ENCODE measurements around the gene IMPG1.

DNA sequence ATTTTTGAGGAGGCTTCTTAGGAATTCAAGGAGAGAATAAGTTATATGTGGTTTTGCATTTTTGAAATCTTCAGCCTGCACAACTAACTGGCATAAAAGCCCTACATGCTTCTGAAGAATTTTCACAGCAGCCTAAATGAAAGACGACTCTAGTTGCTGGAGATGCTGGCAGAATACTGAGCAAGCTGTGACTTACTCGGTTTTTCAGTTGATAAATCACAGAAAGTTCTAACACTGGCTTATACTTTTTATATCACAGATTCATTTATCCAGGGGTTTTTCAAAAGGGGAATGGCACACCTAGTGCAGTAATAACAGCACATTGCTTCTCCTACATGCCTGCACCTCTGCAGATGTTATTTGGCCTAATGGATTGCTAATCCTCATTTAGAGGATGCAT lies 134.6 kb downstream of the IMPG1 start:
- TF ChIP-seq, protein P1, sequence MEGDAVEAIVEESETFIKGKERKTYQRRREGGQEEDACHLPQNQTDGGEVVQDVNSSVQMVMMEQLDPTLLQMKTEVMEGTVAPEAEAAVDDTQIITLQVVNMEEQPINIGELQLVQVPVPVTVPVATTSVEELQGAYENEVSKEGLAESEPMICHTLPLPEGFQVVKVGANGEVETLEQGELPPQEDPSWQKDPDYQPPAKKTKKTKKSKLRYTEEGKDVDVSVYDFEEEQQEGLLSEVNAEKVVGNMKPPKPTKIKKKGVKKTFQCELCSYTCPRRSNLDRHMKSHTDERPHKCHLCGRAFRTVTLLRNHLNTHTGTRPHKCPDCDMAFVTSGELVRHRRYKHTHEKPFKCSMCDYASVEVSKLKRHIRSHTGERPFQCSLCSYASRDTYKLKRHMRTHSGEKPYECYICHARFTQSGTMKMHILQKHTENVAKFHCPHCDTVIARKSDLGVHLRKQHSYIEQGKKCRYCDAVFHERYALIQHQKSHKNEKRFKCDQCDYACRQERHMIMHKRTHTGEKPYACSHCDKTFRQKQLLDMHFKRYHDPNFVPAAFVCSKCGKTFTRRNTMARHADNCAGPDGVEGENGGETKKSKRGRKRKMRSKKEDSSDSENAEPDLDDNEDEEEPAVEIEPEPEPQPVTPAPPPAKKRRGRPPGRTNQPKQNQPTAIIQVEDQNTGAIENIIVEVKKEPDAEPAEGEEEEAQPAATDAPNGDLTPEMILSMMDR (IDR thresholded peaks at IDR 0.05) = no peak
- no peak for TF ChIP-seq USF1 (CRISPR knock-in tag; IDR thresholded peaks at IDR 0.05)
- no peak for TF ChIP-seq NFYB (CRISPR knock-in tag; conservative IDR thresholded peaks at IDR 0.05; ENCODE audit: low read depth)
- TF ChIP-seq, protein P2, sequence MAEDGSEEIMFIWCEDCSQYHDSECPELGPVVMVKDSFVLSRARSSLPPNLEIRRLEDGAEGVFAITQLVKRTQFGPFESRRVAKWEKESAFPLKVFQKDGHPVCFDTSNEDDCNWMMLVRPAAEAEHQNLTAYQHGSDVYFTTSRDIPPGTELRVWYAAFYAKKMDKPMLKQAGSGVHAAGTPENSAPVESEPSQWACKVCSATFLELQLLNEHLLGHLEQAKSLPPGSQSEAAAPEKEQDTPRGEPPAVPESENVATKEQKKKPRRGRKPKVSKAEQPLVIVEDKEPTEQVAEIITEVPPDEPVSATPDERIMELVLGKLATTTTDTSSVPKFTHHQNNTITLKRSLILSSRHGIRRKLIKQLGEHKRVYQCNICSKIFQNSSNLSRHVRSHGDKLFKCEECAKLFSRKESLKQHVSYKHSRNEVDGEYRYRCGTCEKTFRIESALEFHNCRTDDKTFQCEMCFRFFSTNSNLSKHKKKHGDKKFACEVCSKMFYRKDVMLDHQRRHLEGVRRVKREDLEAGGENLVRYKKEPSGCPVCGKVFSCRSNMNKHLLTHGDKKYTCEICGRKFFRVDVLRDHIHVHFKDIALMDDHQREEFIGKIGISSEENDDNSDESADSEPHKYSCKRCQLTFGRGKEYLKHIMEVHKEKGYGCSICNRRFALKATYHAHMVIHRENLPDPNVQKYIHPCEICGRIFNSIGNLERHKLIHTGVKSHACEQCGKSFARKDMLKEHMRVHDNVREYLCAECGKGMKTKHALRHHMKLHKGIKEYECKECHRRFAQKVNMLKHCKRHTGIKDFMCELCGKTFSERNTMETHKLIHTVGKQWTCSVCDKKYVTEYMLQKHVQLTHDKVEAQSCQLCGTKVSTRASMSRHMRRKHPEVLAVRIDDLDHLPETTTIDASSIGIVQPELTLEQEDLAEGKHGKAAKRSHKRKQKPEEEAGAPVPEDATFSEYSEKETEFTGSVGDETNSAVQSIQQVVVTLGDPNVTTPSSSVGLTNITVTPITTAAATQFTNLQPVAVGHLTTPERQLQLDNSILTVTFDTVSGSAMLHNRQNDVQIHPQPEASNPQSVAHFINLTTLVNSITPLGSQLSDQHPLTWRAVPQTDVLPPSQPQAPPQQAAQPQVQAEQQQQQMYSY (CRISPR knock-in tag; IDR thresholded peaks at IDR 0.05) = no peak
- TF ChIP-seq, protein P3, sequence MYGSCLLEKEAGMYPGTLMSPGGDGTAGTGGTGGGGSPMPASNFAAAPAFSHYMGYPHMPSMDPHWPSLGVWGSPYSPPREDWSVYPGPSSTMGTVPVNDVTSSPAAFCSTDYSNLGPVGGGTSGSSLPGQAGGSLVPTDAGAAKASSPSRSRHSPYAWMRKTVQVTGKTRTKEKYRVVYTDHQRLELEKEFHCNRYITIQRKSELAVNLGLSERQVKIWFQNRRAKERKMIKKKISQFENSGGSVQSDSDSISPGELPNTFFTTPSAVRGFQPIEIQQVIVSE (CRISPR knock-in tag; IDR thresholded peaks at IDR 0.05; ENCODE audit: borderline replicate concordance) = no peak
- TF ChIP-seq ZNF121 (CRISPR knock-in tag; IDR thresholded peaks at IDR 0.05) = no peak
- TF ChIP-seq ZNF138 (CRISPR knock-in tag; conservative IDR thresholded peaks at IDR 0.05) = no peak
- TF ChIP-seq ZNF232 (CRISPR knock-in tag; IDR thresholded peaks at IDR 0.05) = no peak
- no peak for TF ChIP-seq NR3C1 (CRISPR knock-in tag; conservative IDR thresholded peaks at IDR 0.05; ENCODE audit: low read depth)
- TF ChIP-seq ELF4 (CRISPR knock-in tag; IDR thresholded peaks at IDR 0.05; ENCODE audit: low read depth) = no peak
- no peak for TF ChIP-seq ATF2 (CRISPR knock-in tag; IDR thresholded peaks at IDR 0.05; ENCODE audit: borderline replicate concordance, low read depth)
- no peak for TF ChIP-seq USF2 (CRISPR knock-in tag; IDR thresholded peaks at IDR 0.05)
